ENCODE results near the gene XPO4.

DNA sequence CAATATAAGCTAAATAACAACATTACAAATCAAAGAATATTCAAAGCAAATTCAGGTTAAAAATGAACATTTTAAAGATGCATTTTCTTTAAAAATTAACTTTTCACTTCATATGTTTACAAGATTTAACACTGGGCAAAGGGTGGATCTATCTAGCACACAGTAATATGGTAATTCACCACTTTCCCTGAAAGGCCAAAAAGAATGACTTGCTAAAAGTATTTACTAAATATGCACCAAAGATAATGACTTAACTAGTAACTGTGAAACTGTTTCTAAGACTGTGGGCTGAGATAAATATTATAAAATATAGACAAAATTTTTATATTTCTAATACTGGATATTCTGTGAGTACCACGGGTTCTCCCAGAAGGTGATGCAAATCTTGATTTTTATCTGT, 124.2 kb downstream of the XPO4 start:
- TF ChIP-seq, protein P1, sequence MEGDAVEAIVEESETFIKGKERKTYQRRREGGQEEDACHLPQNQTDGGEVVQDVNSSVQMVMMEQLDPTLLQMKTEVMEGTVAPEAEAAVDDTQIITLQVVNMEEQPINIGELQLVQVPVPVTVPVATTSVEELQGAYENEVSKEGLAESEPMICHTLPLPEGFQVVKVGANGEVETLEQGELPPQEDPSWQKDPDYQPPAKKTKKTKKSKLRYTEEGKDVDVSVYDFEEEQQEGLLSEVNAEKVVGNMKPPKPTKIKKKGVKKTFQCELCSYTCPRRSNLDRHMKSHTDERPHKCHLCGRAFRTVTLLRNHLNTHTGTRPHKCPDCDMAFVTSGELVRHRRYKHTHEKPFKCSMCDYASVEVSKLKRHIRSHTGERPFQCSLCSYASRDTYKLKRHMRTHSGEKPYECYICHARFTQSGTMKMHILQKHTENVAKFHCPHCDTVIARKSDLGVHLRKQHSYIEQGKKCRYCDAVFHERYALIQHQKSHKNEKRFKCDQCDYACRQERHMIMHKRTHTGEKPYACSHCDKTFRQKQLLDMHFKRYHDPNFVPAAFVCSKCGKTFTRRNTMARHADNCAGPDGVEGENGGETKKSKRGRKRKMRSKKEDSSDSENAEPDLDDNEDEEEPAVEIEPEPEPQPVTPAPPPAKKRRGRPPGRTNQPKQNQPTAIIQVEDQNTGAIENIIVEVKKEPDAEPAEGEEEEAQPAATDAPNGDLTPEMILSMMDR (IDR thresholded peaks at IDR 0.05), result no peak
- TF ChIP-seq, protein P2, sequence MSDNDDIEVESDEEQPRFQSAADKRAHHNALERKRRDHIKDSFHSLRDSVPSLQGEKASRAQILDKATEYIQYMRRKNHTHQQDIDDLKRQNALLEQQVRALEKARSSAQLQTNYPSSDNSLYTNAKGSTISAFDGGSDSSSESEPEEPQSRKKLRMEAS (IDR thresholded peaks at IDR 0.05; ENCODE audit: low read depth), result no peak
- TF ChIP-seq TEAD4 (IDR thresholded peaks at IDR 0.05; ENCODE audit: borderline replicate concordance, insufficient read depth) (no peak), POLR2AphosphoS5 (IDR thresholded peaks at IDR 0.05; ENCODE audit: low read depth, low read length) (no peak)
- TF ChIP-seq, protein P3, sequence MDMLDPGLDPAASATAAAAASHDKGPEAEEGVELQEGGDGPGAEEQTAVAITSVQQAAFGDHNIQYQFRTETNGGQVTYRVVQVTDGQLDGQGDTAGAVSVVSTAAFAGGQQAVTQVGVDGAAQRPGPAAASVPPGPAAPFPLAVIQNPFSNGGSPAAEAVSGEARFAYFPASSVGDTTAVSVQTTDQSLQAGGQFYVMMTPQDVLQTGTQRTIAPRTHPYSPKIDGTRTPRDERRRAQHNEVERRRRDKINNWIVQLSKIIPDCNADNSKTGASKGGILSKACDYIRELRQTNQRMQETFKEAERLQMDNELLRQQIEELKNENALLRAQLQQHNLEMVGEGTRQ (IDR thresholded peaks at IDR 0.05; ENCODE audit: borderline replicate concordance, low read depth, low read length), result no peak
